HL-60/S4 treated with retinoic acid at 250 ng/mL for 4 days and 3 days (cell line): ENCODE results near the gene CEND1.
"Not testable (repeated sequence)": the region's sequence is repeated elsewhere in the genome, so short reads cannot be mapped to it uniquely, and the experiment has no call there.

ENCODE experiments used
- in situ Hi-C: fragments of 300-500 bp; cut with MboI; formaldehyde crosslinking; loops from 2 replicates; pipeline ENCODE4 v1.7.0; 2022; ENCODE audit warnings: low sequenced_read_pairs

The CEND1 gene

GRCh38 chr11:765025-765801 is 24.7 kb downstream of the CEND1 start:
- in situ Hi-C loops, result no loop called here

GRCh38 chr11:764322-765024 is 25.4 kb downstream of the CEND1 start:
- in situ Hi-C loops, result no loop called here

- in situ Hi-C loops, result no loop called here
Observed at GRCh38 chr11:763549-764321, 26.2 kb downstream of the CEND1 start.

GRCh38 chr11:763073-763463 is 26.8 kb downstream of the CEND1 start:
- in situ Hi-C loops, result no loop called here

GRCh38 chr11:762421-763072 is 27.3 kb downstream of the CEND1 start:
- in situ Hi-C loops, result no loop called here

GRCh38 chr11:761526-762108 is 28.3 kb downstream of the CEND1 start:
- in situ Hi-C loops, result no loop called here

- in situ Hi-C loops, result no loop called here
Observed at GRCh38 chr11:760236-760635, 29.7 kb downstream of the CEND1 start.

GRCh38 chr11:749731-750130 is 40.2 kb downstream of the CEND1 start:
- in situ Hi-C loops, result no loop called here

- in situ Hi-C loops, result no loop called here
Observed at GRCh38 chr11:748007-748359, 41.9 kb downstream of the CEND1 start.

GRCh38 chr11:747158-748006 is 42.5 kb downstream of the CEND1 start, which contains the start of gene TALDO1:
TSS of gene TALDO1 (plus strand) at chr11:747464. CDS start at chr11:747482, 18 bp downstream.
- in situ Hi-C loops, result no loop called here

- in situ Hi-C loops, result no loop called here
Observed at GRCh38 chr11:746289-747157, 43.4 kb downstream of the CEND1 start.

- in situ Hi-C loops, result no loop called here
Observed at GRCh38 chr11:745428-745827, 44.5 kb downstream of the CEND1 start.

- in situ Hi-C loops, result no loop called here
Observed at GRCh38 chr11:742571-743201, 47.2 kb downstream of the CEND1 start.

GRCh38 chr11:742156-742546 is 47.7 kb downstream of the CEND1 start:
- in situ Hi-C loops, result no loop called here

GRCh38 chr11:737899-738298 is 52.0 kb downstream of the CEND1 start:
- in situ Hi-C loops, result not testable (repeated sequence)

- in situ Hi-C loops, result no loop called here
Observed at GRCh38 chr11:737366-737765, 52.5 kb downstream of the CEND1 start.
